Measurements from ENCODE around the gene ITPR2.

ITPR2 gene

GRCh38 chr12:26691234-26691970, 141.6 kb downstream of the ITPR2 start:
- H3K9me3 ChIP-seq (replicated peaks in 1 of 11) = no peaks in the 10 kb centered on the region
- H3K9ac ChIP-seq = no peak overlapping the region
- TF ChIP-seq Cebpa-rat (IDR thresholded peaks at IDR 0.05) = no peak
- H3K36me3 ChIP-seq = peaks cover 0 to 87% (median 3%) of the 10 kb centered on the region in 11 experiments; a peak in 6 of 22 replicates
- peaks cover 0 to 5% (median 0%) of the 10 kb centered on the region in 11 experiments; a peak in 3 of 22 replicates for H4K20me1 ChIP-seq
- H3K4me2 ChIP-seq = no peak overlapping the region
- no peaks in the 10 kb centered on the region for H3K4me1 ChIP-seq
- H3K27ac ChIP-seq = no peak overlapping the region
- no peak overlapping the region for H3K4me3 ChIP-seq
- no peaks in the 10 kb centered on the region for H3K27me3 ChIP-seq

DNA sequence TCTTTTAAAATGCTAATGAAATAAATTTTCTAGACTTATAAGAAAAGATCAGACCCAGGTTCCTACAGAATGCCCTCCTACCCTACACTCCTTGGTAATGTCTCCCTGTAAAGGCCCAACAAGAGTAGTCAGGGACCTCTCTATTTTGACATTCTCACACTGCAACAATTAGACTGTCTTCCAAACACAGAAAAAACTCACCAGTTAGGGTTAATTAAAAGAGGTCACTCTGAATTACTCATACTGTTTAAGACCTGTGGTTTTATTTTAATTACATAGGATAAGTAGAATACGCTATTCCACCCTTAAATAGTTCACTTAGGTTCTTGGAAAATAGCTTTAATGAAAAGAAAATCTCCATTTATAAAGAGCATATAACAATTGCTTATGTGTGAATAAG, 142.4 kb downstream of the ITPR2 start:
- Histone ChIP-seq H3K4me3 (no peak overlapping the region), H3K27ac (no peak overlapping the region), H3K9me3 (replicated peaks in 1 of 11) (0 out of 22 replicates have a peak, but pooled peaks cover 0 to under 1% (median 0%) of the 10 kb centered on the region in 11 experiments), H3K27me3 (no peaks in the 10 kb centered on the region), H3K4me1 (no peaks in the 10 kb centered on the region), H4K20me1 (peaks cover 0 to 5% (median 0%) of the 10 kb centered on the region in 11 experiments; a peak in 3 of 22 replicates), H3K4me2 (no peak overlapping the region), H3K36me3 (peaks cover 0 to 86% (median 5%) of the 10 kb centered on the region in 11 experiments; a peak in 8 of 22 replicates), H3K9ac (no peak overlapping the region)
- TF ChIP-seq Cebpa-rat (IDR thresholded peaks at IDR 0.05) = no peak

DNA sequence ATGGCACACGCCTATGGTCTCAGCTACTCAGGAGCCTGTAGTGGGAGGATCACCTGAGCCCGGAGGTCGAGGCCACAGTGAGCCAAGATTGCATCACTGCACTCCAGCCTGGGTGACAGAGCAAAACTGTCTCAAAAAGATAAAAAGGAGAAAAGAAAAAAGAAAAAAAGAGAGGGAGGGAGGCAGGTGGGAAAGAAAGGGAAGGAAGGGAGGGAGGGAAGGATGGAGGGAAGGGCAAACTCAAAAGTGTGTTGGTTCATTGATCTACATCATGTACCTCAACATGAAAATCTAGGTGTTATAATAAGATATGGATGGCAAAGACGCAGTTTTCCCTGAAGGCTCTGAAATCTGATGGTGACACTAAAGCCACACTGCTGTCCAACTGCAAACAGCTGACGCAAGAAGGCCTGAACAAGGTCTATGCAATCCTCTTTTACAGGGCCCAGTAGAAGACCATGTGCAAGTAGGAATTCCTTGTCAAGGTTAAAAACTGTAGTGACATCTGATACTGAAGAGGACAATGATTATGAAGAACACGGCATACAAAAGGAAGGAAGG, 143.6 kb downstream of the ITPR2 start:
- Histone ChIP-seq H3K27ac (no peak overlapping the region), H3K4me1 (no peaks in the 10 kb centered on the region), H3K4me3 (no peak overlapping the region), H3K36me3 (peaks cover 0 to 86% (median 11%) of the 10 kb centered on the region in 11 experiments; a peak in 13 of 22 replicates), H3K9me3 (replicated peaks in 1 of 11) (peaks cover 0 to 13% (median 0%) of the 10 kb centered on the region in 11 experiments; a peak in 6 of 22 replicates), H3K4me2 (no peak overlapping the region), H3K27me3 (no peaks in the 10 kb centered on the region), H4K20me1 (peaks cover 0 to 5% (median 0%) of the 10 kb centered on the region in 11 experiments; a peak in 3 of 22 replicates), H3K9ac (no peak overlapping the region)
- no peak for TF ChIP-seq Cebpa-rat (IDR thresholded peaks at IDR 0.05)

DNA sequence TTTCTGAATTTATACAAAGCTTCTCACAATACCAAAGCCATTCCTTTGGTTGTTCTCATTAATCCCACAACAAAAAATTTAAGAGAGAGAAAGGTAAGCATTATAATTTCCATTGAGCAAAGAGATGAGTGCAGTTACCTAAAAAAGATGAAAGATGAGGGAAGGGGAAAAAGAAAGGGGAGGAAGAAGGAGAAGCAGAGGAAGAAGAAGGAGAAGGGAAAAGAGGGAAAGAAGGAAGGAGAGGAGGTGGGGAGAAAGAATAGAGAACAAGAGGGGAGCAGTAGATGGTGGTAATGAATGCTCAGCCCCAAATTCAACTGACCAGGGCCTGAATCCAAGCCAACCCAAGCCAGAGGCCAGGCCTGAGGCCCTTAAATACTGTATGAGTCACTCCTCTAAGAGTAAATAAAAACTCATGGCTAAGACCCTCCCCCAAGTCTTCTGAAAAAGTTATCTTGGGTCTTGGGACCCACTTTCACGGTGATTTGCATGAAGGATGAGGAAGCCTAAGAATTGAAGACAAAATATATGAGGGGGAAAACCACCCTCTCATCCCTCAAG, 144.6 kb downstream of the ITPR2 start:
- H3K36me3 ChIP-seq = peaks cover 0 to 86% (median 20%) of the 10 kb centered on the region in 11 experiments; a peak in 18 of 22 replicates
- H3K27me3 ChIP-seq = no peaks in the 10 kb centered on the region
- no peak overlapping the region for H3K4me3 ChIP-seq
- H3K27ac ChIP-seq = no peak overlapping the region
- H3K4me1 ChIP-seq = no peaks in the 10 kb centered on the region
- TF ChIP-seq Cebpa-rat (IDR thresholded peaks at IDR 0.05) = no peak
- H3K9me3 ChIP-seq (replicated peaks in 1 of 11) = peaks cover 7 to 23% (median 9%) of the 10 kb centered on the region in 11 experiments; a peak in 18 of 22 replicates
- H4K20me1 ChIP-seq = peaks cover 0 to 5% (median 0%) of the 10 kb centered on the region in 11 experiments; a peak in 3 of 22 replicates
- no peak overlapping the region for H3K4me2 ChIP-seq
- H3K9ac ChIP-seq = no peak overlapping the region

DNA sequence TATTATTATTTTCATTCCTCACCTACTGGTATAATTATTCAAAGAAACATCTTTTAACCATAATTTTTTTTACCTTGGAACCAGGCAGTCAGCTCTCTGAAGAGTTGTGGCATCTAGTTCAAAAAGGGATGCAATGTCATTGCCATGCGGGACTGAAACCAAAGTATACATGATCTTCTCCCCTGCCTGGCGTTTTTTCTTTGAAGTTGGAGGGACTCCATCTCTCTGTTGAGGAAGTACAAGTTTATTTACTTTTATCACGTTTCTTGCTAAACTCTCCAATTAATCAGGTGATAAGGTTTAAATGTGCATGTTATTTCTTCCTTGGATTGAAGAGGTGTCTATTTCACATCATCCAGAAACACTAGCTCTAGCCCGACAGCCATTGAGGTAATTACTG, 146.6 kb downstream of the ITPR2 start:
- Histone ChIP-seq H3K9me3 (replicated peaks in 1 of 11) (peaks cover 12 to 27% (median 16%) of the 10 kb centered on the region in 11 experiments; a peak in 18 of 22 replicates), H3K27ac (no peak overlapping the region), H4K20me1 (no peaks in the 10 kb centered on the region; a peak in 1 of 22 replicates)

GRCh38 chr12:26684101-26684500, 148.9 kb downstream of the ITPR2 start:
- Histone ChIP-seq H3K4me2 (no peak overlapping the region), H3K4me1 (no peaks in the 10 kb centered on the region), H3K9ac (no peak overlapping the region), H3K4me3 (no peak overlapping the region), H3K36me3 (peaks cover 10 to 85% (median 31%) of the 10 kb centered on the region in 11 experiments; a peak in 18 of 22 replicates), H4K20me1 (no peaks in the 10 kb centered on the region), H3K9me3 (replicated peaks in 1 of 11) (peaks cover 12 to 27% (median 16%) of the 10 kb centered on the region in 11 experiments; a peak in 18 of 22 replicates), H3K27ac (no peak overlapping the region), H3K27me3 (no peaks in the 10 kb centered on the region)
- TF ChIP-seq Cebpa-rat (IDR thresholded peaks at IDR 0.05) = no peak

More for the DNA sequence above, 146.6 kb downstream of the ITPR2 start:
- Histone ChIP-seq H3K4me3 (no peak overlapping the region), H3K9ac (no peak overlapping the region), H3K4me2 (no peak overlapping the region), H3K27me3 (no peaks in the 10 kb centered on the region), H3K4me1 (no peaks in the 10 kb centered on the region), H3K36me3 (peaks cover 10 to 86% (median 31%) of the 10 kb centered on the region in 11 experiments; a peak in 18 of 22 replicates)
- TF ChIP-seq Cebpa-rat (IDR thresholded peaks at IDR 0.05) = no peak

- Histone ChIP-seq H3K9me3 (replicated peaks in 1 of 11) (peaks cover 12 to 27% (median 16%) of the 10 kb centered on the region in 11 experiments; a peak in 18 of 22 replicates), H3K4me1 (no peaks in the 10 kb centered on the region), H3K4me2 (no peak overlapping the region), H3K36me3 (peaks cover 10 to 80% (median 31%) of the 10 kb centered on the region in 11 experiments; a peak in 18 of 22 replicates), H4K20me1 (no peaks in the 10 kb centered on the region), H3K4me3 (no peak overlapping the region), H3K27me3 (no peaks in the 10 kb centered on the region), H3K27ac (no peak overlapping the region), H3K9ac (no peak overlapping the region)
- no peak for TF ChIP-seq Cebpa-rat (IDR thresholded peaks at IDR 0.05)
Observed at GRCh38 chr12:26683443-26683842, 149.6 kb downstream of the ITPR2 start.

DNA sequence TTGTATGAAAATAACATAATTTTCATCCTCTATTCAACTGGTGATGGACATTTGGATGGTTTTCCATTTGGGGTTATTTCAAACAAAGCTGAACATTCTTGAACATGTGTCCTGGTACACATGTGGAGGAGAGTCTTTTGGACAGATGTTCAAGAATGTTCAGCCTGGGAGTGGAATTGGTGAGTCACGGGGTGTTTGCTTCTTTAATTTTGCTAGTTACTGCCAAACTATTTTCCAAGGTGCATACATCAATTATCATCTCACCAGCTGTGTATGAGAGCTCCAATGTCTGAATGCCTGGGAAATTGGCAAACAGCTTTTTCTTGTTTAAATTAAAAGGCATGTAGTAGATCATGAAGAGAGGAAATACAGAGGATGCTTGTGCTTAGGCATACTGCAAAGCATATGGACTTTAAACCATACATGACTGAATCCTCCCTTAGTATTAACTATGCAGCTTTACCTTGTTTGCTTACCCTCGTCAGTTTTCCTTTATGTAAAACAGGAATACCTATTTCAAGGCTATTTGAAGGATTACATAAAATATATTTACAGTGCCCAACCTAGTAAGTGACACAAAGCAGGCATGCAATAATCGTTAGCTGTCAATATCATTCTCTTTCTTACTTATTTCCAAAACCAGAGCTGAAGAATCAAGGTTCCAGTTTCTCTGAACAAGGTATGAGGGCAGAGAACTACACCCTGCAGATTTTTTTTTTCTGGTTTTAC, 152.1 kb downstream of the ITPR2 start:
- Histone ChIP-seq H3K27ac (no peak overlapping the region), H3K9me3 (replicated peaks in 1 of 11) (peaks cover 12 to 27% (median 16%) of the 10 kb centered on the region in 11 experiments; a peak in 18 of 22 replicates), H3K4me3 (no peak overlapping the region), H3K4me2 (no peak overlapping the region), H4K20me1 (no peaks in the 10 kb centered on the region), H3K36me3 (peaks cover 10 to 73% (median 31%) of the 10 kb centered on the region in 11 experiments; a peak in 18 of 22 replicates), H3K27me3 (no peaks in the 10 kb centered on the region), H3K4me1 (no peaks in the 10 kb centered on the region), H3K9ac (no peak overlapping the region)
- no peak for TF ChIP-seq Cebpa-rat (IDR thresholded peaks at IDR 0.05)
